ENCODE results near the gene DDX6. TPM values are rescaled to one million over a fixed set of nuclear protein-coding genes. Genes with fewer than 3 reads are reported as not detected.
A peak's percentile ranks its signal among the peaks of the same experiment; 100 is the strongest.
"Not testable (repeated sequence)": the region's sequence is repeated elsewhere in the genome, so short reads cannot be mapped to it uniquely, and the experiment has no call there.

The DDX6 gene
- polyA plus RNA-seq = 10 to 100 TPM; 18.4 to 22.6 TPM

DNA sequence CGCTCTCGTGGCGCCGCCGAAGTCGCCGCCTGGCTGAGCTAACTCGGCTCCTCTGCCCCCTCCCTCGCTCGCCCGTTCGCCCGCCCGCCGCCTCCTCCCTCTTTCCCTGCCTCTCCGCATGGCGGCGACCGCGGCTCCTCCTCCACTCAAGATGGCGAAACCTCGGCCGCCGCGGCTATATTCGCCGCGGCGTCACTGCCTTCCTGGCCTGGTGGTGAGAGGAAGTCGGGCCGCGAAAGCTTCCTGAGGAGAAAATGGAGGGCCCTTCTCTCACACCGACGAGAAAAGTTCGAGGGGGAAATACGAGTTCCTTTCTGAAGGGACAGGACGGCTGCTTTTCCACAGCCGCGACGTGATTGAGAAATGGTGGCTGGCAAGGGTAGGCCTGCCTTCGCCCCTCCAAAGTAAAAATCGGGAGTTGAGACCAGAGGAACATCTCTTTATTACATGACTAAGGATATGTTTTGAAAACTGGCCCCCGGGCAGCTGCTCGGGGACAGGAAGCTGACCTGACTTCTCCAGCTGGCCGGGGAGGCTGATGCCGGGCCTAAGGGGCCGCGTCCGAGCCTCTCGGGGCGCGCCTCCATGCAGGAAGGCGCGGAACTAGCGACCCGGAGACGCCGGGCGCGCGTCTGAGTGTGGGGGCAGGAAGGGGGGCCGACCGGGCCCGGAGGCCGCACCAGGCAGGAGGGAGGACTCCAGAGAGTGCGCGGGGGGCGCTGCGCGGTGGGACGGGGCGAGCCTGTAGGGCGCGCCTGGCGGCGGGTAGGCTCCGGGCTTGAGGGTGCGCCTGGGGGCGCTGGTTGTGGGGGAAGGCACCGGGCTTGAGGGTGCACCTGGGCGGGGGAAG lies at the start of gene DDX6:
Gene DDX6 (minus strand): TSS at position 54 of the 850 bp plus-strand sequence. CDS start 4,913 bp downstream, outside the sequence.
- Histone ChIP-seq H3K9me3 (ENCODE audit: control insufficient read depth in 2 of 2, insufficient read depth in 1 of 2, low read depth in 1 of 2, low read length in 1 of 2) (no peaks in the 10 kb centered on the region), H3K27me3 (ENCODE audit: control insufficient read depth in 1 of 2, insufficient read depth in 2 of 2, low read length in 2 of 2) (no peaks in the 10 kb centered on the region), H3K27ac (ENCODE audit: low read depth in 2 of 2, low read length in 1 of 2) (peak within 1 kb of the TSS; percentile 98), H3K4me3 (ENCODE audit: low read depth in 1 of 2, low read length in 2 of 2) (peak within 1 kb of the TSS; percentile 87 to 89), H3K36me3 (ENCODE audit: control insufficient read depth in 2 of 2, insufficient read depth in 2 of 2, low read length in 1 of 2) (no peaks in the 10 kb centered on the region), H3K4me1 (ENCODE audit: control insufficient read depth in 2 of 2, insufficient read depth in 2 of 2, low read length in 1 of 2) (no peaks in the 10 kb centered on the region)
- WGBS, 2 donors = 1% methylated on average over 71 to 81 of the region's 81 CpGs

DNA sequence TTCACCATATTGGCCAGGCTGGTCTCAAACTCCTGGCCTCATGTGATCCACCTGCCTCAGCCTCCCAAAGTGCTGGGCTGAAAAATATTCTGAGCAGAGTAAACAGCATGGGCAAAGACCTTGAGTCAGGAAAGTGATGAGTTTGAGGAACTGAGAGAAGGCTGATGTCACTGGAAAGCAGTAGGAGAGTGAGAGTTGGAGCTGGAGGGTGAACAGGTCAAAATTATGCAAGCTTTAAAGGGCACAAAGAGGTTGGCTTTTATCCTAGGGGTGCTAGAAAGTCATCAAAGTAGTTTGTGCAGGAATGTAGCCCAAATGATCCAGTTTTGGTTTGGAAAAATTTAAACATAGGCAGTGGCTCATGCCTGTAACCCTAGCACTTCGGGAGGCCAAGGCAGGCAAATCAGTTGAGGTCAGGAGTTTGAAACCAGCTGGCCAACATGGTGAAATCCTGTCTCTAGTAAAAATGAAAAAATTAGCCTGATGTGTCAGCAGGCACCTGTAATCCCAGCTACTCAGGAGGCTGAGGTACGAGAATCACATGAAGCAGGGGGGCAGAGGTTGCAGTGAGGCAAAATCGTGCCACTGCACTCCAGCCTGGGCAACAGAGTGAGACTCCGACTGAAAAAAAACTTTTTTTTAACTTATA lies 48.1 kb upstream of the DDX6 start:
- Histone ChIP-seq H3K4me3 (ENCODE audit: low read depth in 1 of 2, low read length in 2 of 2) (no peak overlapping the region), H3K27me3 (ENCODE audit: control insufficient read depth in 1 of 2, insufficient read depth in 2 of 2, low read length in 2 of 2) (no peaks in the 10 kb centered on the region), H3K36me3 (ENCODE audit: control insufficient read depth in 2 of 2, insufficient read depth in 2 of 2, low read length in 1 of 2) (no peaks in the 10 kb centered on the region), H3K27ac (ENCODE audit: low read depth in 2 of 2, low read length in 1 of 2) (no peak overlapping the region), H3K4me1 (ENCODE audit: control insufficient read depth in 2 of 2, insufficient read depth in 2 of 2, low read length in 1 of 2) (no peaks in the 10 kb centered on the region), H3K9me3 (ENCODE audit: control insufficient read depth in 2 of 2, insufficient read depth in 1 of 2, low read depth in 1 of 2, low read length in 1 of 2) (no peaks in the 10 kb centered on the region)
- 82 to 85% methylated on average over 4 of the region's 4 CpGs for WGBS, 2 donors

GRCh38 chr11:118837868-118838267 lies 46.9 kb upstream of the DDX6 start:
- Histone ChIP-seq H3K4me3 (ENCODE audit: low read depth in 1 of 2, low read length in 2 of 2) (no peak overlapping the region), H3K9me3 (ENCODE audit: control insufficient read depth in 2 of 2, insufficient read depth in 1 of 2, low read depth in 1 of 2, low read length in 1 of 2) (no peaks in the 10 kb centered on the region), H3K27ac (ENCODE audit: low read depth in 2 of 2, low read length in 1 of 2) (no peak overlapping the region), H3K27me3 (ENCODE audit: control insufficient read depth in 1 of 2, insufficient read depth in 2 of 2, low read length in 2 of 2) (no peaks in the 10 kb centered on the region), H3K4me1 (ENCODE audit: control insufficient read depth in 2 of 2, insufficient read depth in 2 of 2, low read length in 1 of 2) (no peaks in the 10 kb centered on the region), H3K36me3 (ENCODE audit: control insufficient read depth in 2 of 2, insufficient read depth in 2 of 2, low read length in 1 of 2) (no peaks in the 10 kb centered on the region)
- 88 to 90% methylated on average over 8 of the region's 8 CpGs for WGBS, 2 donors

DNA sequence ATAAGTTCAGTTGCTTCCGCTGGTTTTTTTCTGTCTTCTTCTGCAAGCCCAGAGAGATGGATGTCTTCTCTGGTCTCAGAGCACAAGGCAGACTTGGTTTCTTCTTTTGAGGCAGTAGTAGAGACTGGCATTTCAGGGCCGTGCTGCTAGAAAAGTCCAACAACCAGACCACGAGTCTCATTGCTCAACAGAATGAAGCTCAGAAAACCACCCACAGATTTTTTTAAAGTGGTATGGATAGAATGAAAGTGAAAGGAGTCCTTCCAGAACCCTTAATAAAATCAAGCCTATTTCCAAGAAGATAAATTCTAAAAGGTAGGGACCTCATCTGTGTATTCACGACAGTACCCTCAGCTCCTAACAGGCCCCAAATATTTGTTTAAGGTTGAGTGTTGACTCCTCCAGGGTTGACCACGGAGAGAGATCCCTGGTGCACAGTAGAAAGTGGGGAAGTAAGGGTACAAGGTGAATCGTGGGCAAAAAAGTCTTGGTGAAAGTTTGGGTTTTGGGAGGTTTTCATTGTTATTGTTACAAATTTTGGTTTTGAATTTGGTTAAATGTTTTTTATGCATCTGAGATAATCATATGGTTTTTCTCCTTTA lies 43.6 kb upstream of the DDX6 start:
- H3K27ac ChIP-seq (ENCODE audit: low read depth in 2 of 2, low read length in 1 of 2) = no peak overlapping the region
- H3K4me3 ChIP-seq (ENCODE audit: low read depth in 1 of 2, low read length in 2 of 2) = no peak overlapping the region
- WGBS, 2 donors = 63 to 66% methylated on average over 6 of the region's 6 CpGs

DNA sequence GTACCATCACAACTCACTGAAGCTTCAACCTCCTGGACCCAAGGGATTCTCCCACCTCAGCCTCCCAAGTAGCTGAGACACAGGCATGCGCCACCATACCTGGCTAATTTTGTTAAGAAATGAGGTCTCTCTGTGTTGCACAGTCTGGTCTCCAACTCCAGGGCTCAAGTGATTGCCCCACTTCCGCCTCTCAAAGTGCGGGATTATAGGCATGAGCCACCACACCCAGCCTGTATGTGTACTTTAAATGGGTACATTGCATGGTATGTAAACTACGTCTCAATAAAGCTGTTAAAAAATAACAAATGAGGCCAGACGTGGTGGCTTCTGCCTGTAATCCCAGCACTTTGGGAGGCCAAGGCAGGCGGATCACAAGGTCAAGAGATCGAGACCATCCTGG lies 36.2 kb upstream of the DDX6 start:
- 89 to 92% methylated on average over 7 of the region's 7 CpGs for WGBS, 2 donors
- no peak overlapping the region for H3K4me3 ChIP-seq (ENCODE audit: low read depth in 1 of 2, low read length in 2 of 2)
- H3K27me3 ChIP-seq (ENCODE audit: control insufficient read depth in 1 of 2, insufficient read depth in 2 of 2, low read length in 2 of 2) = no peaks in the 10 kb centered on the region
- H3K27ac ChIP-seq (ENCODE audit: low read depth in 2 of 2, low read length in 1 of 2) = no peak overlapping the region
- H3K4me1 ChIP-seq (ENCODE audit: control insufficient read depth in 2 of 2, insufficient read depth in 2 of 2, low read length in 1 of 2) = no peaks in the 10 kb centered on the region
- no peaks in the 10 kb centered on the region for H3K36me3 ChIP-seq (ENCODE audit: control insufficient read depth in 2 of 2, insufficient read depth in 2 of 2, low read length in 1 of 2)
- no peaks in the 10 kb centered on the region for H3K9me3 ChIP-seq (ENCODE audit: control insufficient read depth in 2 of 2, insufficient read depth in 1 of 2, low read depth in 1 of 2, low read length in 1 of 2)

More for the DNA sequence above, 43.6 kb upstream of the DDX6 start:
- no peaks in the 10 kb centered on the region for H3K36me3 ChIP-seq (ENCODE audit: control insufficient read depth in 2 of 2, insufficient read depth in 2 of 2, low read length in 1 of 2)
- no peaks in the 10 kb centered on the region for H3K27me3 ChIP-seq (ENCODE audit: control insufficient read depth in 1 of 2, insufficient read depth in 2 of 2, low read length in 2 of 2)
- no peaks in the 10 kb centered on the region for H3K9me3 ChIP-seq (ENCODE audit: control insufficient read depth in 2 of 2, insufficient read depth in 1 of 2, low read depth in 1 of 2, low read length in 1 of 2)
- H3K4me1 ChIP-seq (ENCODE audit: control insufficient read depth in 2 of 2, insufficient read depth in 2 of 2, low read length in 1 of 2) = no peaks in the 10 kb centered on the region

- not testable (repeated sequence) for H3K27me3 ChIP-seq (ENCODE audit: control insufficient read depth in 1 of 2, insufficient read depth in 2 of 2, low read length in 2 of 2); H3K27ac ChIP-seq (ENCODE audit: low read depth in 2 of 2, low read length in 1 of 2); H3K4me3 ChIP-seq (ENCODE audit: low read depth in 1 of 2, low read length in 2 of 2); H3K9me3 ChIP-seq (ENCODE audit: control insufficient read depth in 2 of 2, insufficient read depth in 1 of 2, low read depth in 1 of 2, low read length in 1 of 2); H3K4me1 ChIP-seq (ENCODE audit: control insufficient read depth in 2 of 2, insufficient read depth in 2 of 2, low read length in 1 of 2); H3K36me3 ChIP-seq (ENCODE audit: control insufficient read depth in 2 of 2, insufficient read depth in 2 of 2, low read length in 1 of 2)
- WGBS, 2 donors = 84 to 88% methylated on average over 8 of the region's 8 CpGs
Measured at GRCh38 chr11:118822936-118823510, 32.1 kb upstream of the DDX6 start.

DNA sequence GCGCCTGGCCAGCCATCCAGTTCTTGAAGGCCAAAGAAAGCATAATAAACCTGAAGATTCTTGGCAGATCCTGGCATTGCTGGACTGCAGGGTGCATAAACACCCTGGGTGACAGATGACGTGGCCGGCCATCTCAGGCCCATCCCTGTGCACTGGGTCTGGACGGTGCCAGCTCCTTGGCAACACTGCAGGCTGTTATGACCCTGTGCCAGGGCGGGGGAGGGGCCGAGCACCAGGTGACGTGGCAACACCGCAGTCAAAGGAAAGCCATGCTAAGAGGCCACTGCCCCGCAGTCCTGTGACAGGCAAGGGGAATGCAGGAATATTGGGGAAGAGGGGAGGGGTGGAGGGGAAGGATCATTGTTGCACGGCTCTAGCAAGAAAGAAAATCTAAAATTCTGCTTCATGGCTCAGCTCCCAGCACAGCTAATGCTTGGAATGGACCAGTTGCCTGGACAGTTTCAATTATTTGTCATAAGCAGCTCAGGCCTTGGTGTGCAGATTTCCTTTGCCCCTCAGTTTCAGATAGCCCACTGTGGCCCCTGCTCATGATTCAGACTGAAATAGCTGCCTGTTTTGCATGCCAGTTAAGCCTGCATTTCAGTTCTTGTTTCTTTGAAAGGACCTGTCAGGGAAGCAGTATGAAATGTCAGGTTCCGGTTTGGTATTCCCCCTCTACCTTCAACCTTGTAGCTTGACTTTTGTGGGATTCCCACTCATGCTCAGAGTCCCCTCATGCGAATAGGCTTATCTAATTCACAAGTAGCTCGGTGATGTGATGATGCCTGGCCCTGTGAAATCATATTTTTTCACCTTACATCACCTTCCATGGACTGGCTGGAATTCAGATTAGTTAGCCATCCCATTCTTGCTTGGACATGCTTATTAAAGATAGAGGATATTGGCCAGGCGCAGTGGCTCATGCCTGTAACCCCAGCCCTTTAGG lies 29.7 kb upstream of the DDX6 start:
- H3K27me3 ChIP-seq (ENCODE audit: control insufficient read depth in 1 of 2, insufficient read depth in 2 of 2, low read length in 2 of 2) = no peaks in the 10 kb centered on the region
- H3K36me3 ChIP-seq (ENCODE audit: control insufficient read depth in 2 of 2, insufficient read depth in 2 of 2, low read length in 1 of 2) = no peaks in the 10 kb centered on the region
- peaks cover 0 to 8% of the 10 kb centered on the region in 2 donors for H3K4me1 ChIP-seq (ENCODE audit: control insufficient read depth in 2 of 2, insufficient read depth in 2 of 2, low read length in 1 of 2)
- 45 to 53% methylated on average over 14 of the region's 14 CpGs for WGBS, 2 donors
- no peak overlapping the region for H3K4me3 ChIP-seq (ENCODE audit: low read depth in 1 of 2, low read length in 2 of 2)
- no peak overlapping the region for H3K27ac ChIP-seq (ENCODE audit: low read depth in 2 of 2, low read length in 1 of 2)
- H3K9me3 ChIP-seq (ENCODE audit: control insufficient read depth in 2 of 2, insufficient read depth in 1 of 2, low read depth in 1 of 2, low read length in 1 of 2) = no peaks in the 10 kb centered on the region

DNA sequence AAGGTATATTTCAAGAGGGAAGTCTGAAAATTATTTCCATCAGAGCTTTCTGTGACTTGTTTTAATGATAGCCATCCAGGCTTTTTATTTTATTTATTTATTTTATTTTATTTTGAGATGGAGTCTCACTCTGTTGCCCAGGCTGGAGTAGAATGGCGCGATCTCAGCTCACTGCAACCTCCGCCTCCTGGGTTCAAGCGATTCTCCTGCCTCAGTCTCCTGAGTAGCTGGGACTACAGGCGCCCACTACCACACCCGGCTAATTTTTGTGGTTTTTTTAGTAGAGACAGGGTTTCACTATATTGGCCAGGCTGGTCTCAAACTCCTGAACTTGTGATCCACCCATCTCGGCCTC lies 29.0 kb upstream of the DDX6 start:
- not testable (repeated sequence) for H3K9me3 ChIP-seq (ENCODE audit: control insufficient read depth in 2 of 2, insufficient read depth in 1 of 2, low read depth in 1 of 2, low read length in 1 of 2); H3K4me3 ChIP-seq (ENCODE audit: low read depth in 1 of 2, low read length in 2 of 2); H3K4me1 ChIP-seq (ENCODE audit: control insufficient read depth in 2 of 2, insufficient read depth in 2 of 2, low read length in 1 of 2); H3K27me3 ChIP-seq (ENCODE audit: control insufficient read depth in 1 of 2, insufficient read depth in 2 of 2, low read length in 2 of 2); H3K27ac ChIP-seq (ENCODE audit: low read depth in 2 of 2, low read length in 1 of 2); H3K36me3 ChIP-seq (ENCODE audit: control insufficient read depth in 2 of 2, insufficient read depth in 2 of 2, low read length in 1 of 2)
- 90 to 93% methylated on average over 7 of the region's 7 CpGs for WGBS, 2 donors

All from esophagus (tissue), 2 donors.